Endothelial cell of umbilical vein (primary cell): ENCODE data around the gene AOX1. TPM values are rescaled to one million over a fixed set of nuclear protein-coding genes. Genes with fewer than 3 reads are reported as not detected.

Source experiments
- BruUV-seq: library from RNA; stranded (reverse); fragments of 400-500 nt; replicated peaks from 2 replicates; lab custom pipeline; 2021; lab: Mats Ljungman, UMichigan
- CTCF ChIA-PET: fragments of 300-600, 350-600 bp; sonication (Branson Sonifier 250); formaldehyde crosslinking; loops from one replicate; lab custom pipeline; 2021; ENCODE audit warnings: antibody characterized with exemption, inconsistent platforms; lab: Charles Lee
- POLR2A ChIA-PET: fragments of 300-600, 350-600 bp; sonication (Branson Sonifier 250); formaldehyde crosslinking; loops from one replicate; lab custom pipeline; 2021; ENCODE audit warnings: antibody characterized with exemption, inconsistent platforms; lab: Charles Lee
- DNase-seq: peaks from one replicate; pipeline ENCODE4 v3.0.0-alpha.2; 2011; ENCODE audit warnings: low read depth, low spot score
- FAIRE-seq: peaks from 2 replicates; lab custom pipeline; 2011; peaks lifted over from hg19 to GRCh38; lab: Jason Lieb, UNC
- H2AFZ ChIP-seq: 2 replicates; pipeline ENCODE4 v1.6.0; 2012; ENCODE audit warnings: low read depth, low read length, control low read depth, inconsistent platforms
- H3K27ac ChIP-seq: 2 replicates; pipeline ENCODE4 v1.5.1; 2011; ENCODE audit warnings: low read depth, mild to moderate bottlenecking, control low read depth, low read length, moderate library complexity; ENCODE audit not compliant: insufficient read depth
- H3K27me3 ChIP-seq, 2 experiments: 2 replicates each; pipeline versions ENCODE4 v1.6.0 to v1.6.1; 2011; ENCODE audit warnings: low read length in 2 of 2, mixed read lengths in 1 of 2; ENCODE audit not compliant: control insufficient read depth in 2 of 2, insufficient read depth in 2 of 2
- H3K36me3 ChIP-seq, 2 experiments: 2 replicates in 1 of 2; 3 replicates in 1 of 2; pipeline ENCODE4 v1.5.1; 2011; ENCODE audit warnings: low read length in 2 of 2, mild to moderate bottlenecking in 1 of 2, moderate library complexity in 1 of 2; ENCODE audit not compliant: control insufficient read depth in 2 of 2, insufficient read depth in 2 of 2; ENCODE audit errors: extremely low read depth in 1 of 2
- H3K4me1 ChIP-seq: 3 replicates; pipeline ENCODE4 v1.5.1; 2011; ENCODE audit warnings: mild to moderate bottlenecking, low read length; ENCODE audit not compliant: control insufficient read depth, insufficient read depth; ENCODE audit errors: extremely low read depth
- H3K4me2 ChIP-seq: 2 replicates; pipeline ENCODE4 v1.6.1; 2011; ENCODE audit warnings: low read length, control low read depth, mixed read lengths; ENCODE audit not compliant: insufficient read depth
- H3K4me3 ChIP-seq, 3 experiments: fragments of 200-600 bp in 1 of 3; sonication (generic), shearing (Covaris generic) in 1 of 3; replicated peaks in 1 of 3; 2 replicates each; pipeline ENCODE4 v1.5.1; 2011 to 2016; ENCODE audit warnings: control low read depth in 3 of 3, low read length in 3 of 3, mild to moderate bottlenecking in 2 of 3, inconsistent platforms in 1 of 3, low read depth in 1 of 3, moderate library complexity in 1 of 3; ENCODE audit not compliant: insufficient read depth in 1 of 3
- H3K79me2 ChIP-seq: 2 replicates; pipeline ENCODE4 v1.6.0; 2012; ENCODE audit warnings: low read length, inconsistent platforms; ENCODE audit not compliant: control insufficient read depth, insufficient read depth
- H3K9ac ChIP-seq: replicated peaks from 2 replicates; pipeline ENCODE3; 2011; ENCODE audit warnings: low read length, control low read depth; ENCODE audit not compliant: insufficient read depth; ENCODE audit errors: extremely low read depth
- H3K9me1 ChIP-seq: replicated peaks from 3 replicates; pipeline ENCODE4 v1.6.0; 2011; ENCODE audit warnings: mild to moderate bottlenecking, low read length; ENCODE audit not compliant: control insufficient read depth, insufficient read depth; ENCODE audit errors: extremely low read depth
- H3K9me3 ChIP-seq: replicated peaks from 2 replicates; pipeline ENCODE4 v1.5.1; 2012; ENCODE audit warnings: low read length, inconsistent platforms; ENCODE audit not compliant: control insufficient read depth, insufficient read depth
- H4K20me1 ChIP-seq: replicated peaks from 2 replicates; pipeline ENCODE3; 2011; ENCODE audit warnings: mild to moderate bottlenecking, low read length; ENCODE audit not compliant: control insufficient read depth, insufficient read depth; ENCODE audit errors: extremely low read depth
- CTCF ChIP-seq, 2 donors: IDR thresholded peaks; 1 replicate in 1 of 2; 2 replicates in 1 of 2; pipeline ENCODE4 v1.5.1; 2011; ENCODE audit warnings: low read length in 2 of 2, mild to moderate bottlenecking in 2 of 2, moderate library complexity in 2 of 2, control low read depth in 1 of 2, inconsistent platforms in 1 of 2, low read depth in 1 of 2; ENCODE audit not compliant: insufficient read depth in 1 of 2; ENCODE audit errors: extremely low read depth in 1 of 2
- EZH2 ChIP-seq: IDR thresholded peaks from 2 replicates; pipeline ENCODE4 v1.6.1; 2012; ENCODE audit warnings: borderline replicate concordance, low read depth, mild to moderate bottlenecking, moderate library complexity, low read length, inconsistent platforms; ENCODE audit not compliant: severe bottlenecking
- FOS ChIP-seq: IDR thresholded peaks from 2 replicates; pipeline ENCODE4 v1.6.1; 2011; ENCODE audit warnings: mild to moderate bottlenecking, low read length, moderate library complexity, borderline replicate concordance; ENCODE audit not compliant: insufficient read depth
- GATA2 ChIP-seq: IDR thresholded peaks from 2 replicates; pipeline ENCODE4 v1.7.0; 2011; ENCODE audit warnings: low read depth, mild to moderate bottlenecking, moderate library complexity, mixed read lengths, low read length; ENCODE audit not compliant: insufficient read length, insufficient read depth
- JUN ChIP-seq: IDR thresholded peaks from 2 replicates; pipeline ENCODE4 v1.6.1; 2011; ENCODE audit warnings: borderline replicate concordance, low read depth; ENCODE audit not compliant: insufficient read length, insufficient read depth
- MAX ChIP-seq: IDR thresholded peaks from 2 replicates; pipeline ENCODE4 v1.6.1; 2011; ENCODE audit not compliant: insufficient read depth, insufficient read length
- MYC ChIP-seq: IDR thresholded peaks from one replicate; pipeline ENCODE4 v1.6.1; 2011; ENCODE audit warnings: mild to moderate bottlenecking, low read depth, low read length
- POLR2A ChIP-seq: IDR thresholded peaks from 2 replicates; pipeline ENCODE4 v1.6.1; 2012; ENCODE audit warnings: low read depth, mild to moderate bottlenecking, control low read depth, low read length
- POLR2AphosphoS5 ChIP-seq: IDR thresholded peaks from 2 replicates; pipeline ENCODE4 v1.6.1; 2012; ENCODE audit warnings: low read depth, mild to moderate bottlenecking, control low read depth, low read length, moderate library complexity; ENCODE audit not compliant: insufficient read depth
- dilution Hi-C: fragments of 300-500 bp; cut with MboI; formaldehyde crosslinking; loops from one replicate; pipeline ENCODE4 v1.15.0; 2019; ENCODE audit warnings: low sequenced_read_pairs; ENCODE audit not compliant: extremely low pct_ligation_motif_present
- intact Hi-C: fragments of 100-400 bp; cut with micrococcal nuclease; formaldehyde crosslinking; loops from one replicate; pipeline ENCODE4 v1.10.0; 2022
- polyA plus RNA-seq, 4 experiments: library from polyadenylated mRNA; depleted of rRNA in 3 of 4; stranded (reverse) in 3 of 4; unstranded in 1 of 4; fragments of >200 nt; gene quantifications; 2 replicates each; pipeline versions ENCODE4 v1.2.1 to v1.2.3, GENCODE V29; 2011 to 2012; ENCODE audit warnings: missing spikeins in 1 of 4
- total RNA-seq: library from RNA; stranded (reverse); gene quantifications from 2 replicates; pipeline ENCODE4 v1.2.3, GENCODE V29; 2021

AOX1 gene
- total and polyA plus RNA-seq, 2 donors (not counting 3 experiments of a cell fraction or from before 2014, with no cell fraction given), result 0.03 to 0.46 TPM

- Histone ChIP-seq H3K27ac (no peak overlapping the region), H3K4me2 (no peak overlapping the region), H3K4me1 (no peaks in the 10 kb centered on the region), H3K79me2 (no peaks in the 10 kb centered on the region), H3K9ac (no peak overlapping the region), H3K4me3 (no peak overlapping the region), H4K20me1 (no peaks in the 10 kb centered on the region), H3K36me3 (no peaks in the 10 kb centered on the region), H3K9me3 (no peaks in the 10 kb centered on the region), H2AFZ (no peak overlapping the region), H3K27me3 (peaks cover 3 to 16% of the 10 kb centered on the region in 2 experiments), H3K9me1 (no peaks in the 10 kb centered on the region)
- POLR2A ChIA-PET, result no interaction called here
- DNase-seq (no peak), FAIRE-seq (no peak)
- dilution Hi-C loops, result no loop called here
- CTCF ChIA-PET, result no interaction called here
- no TSS peak for BruUV-seq
- intact Hi-C loops, result no loop called here
- TF ChIP-seq GATA2, result no peak
- TF ChIP-seq CTCF (IDR thresholded peaks at IDR 0.05; ENCODE audit: extremely low read depth in 1 of 2, insufficient read depth in 1 of 2, low read depth in 1 of 2, low read length in 2 of 2), result no peak
- TF ChIP-seq POLR2AphosphoS5, result no peak
- no peak for TF ChIP-seq MYC
- TF ChIP-seq JUN, result no peak
- TF ChIP-seq FOS, result no peak
- TF ChIP-seq EZH2, result no peak
- no peak for TF ChIP-seq POLR2A
- no peak for TF ChIP-seq MAX
Measured at GRCh38 chr2:200662727-200663126, 76.9 kb downstream of the AOX1 start.
